ENCODE results near the gene GRM1. TPM values are rescaled to one million over a fixed set of nuclear protein-coding genes. Genes with fewer than 3 reads are reported as not detected.

The GRM1 gene
- total and polyA plus RNA-seq, 2 of the 4 experiments (the other 2 are of a cell fraction) = not detected

DNA sequence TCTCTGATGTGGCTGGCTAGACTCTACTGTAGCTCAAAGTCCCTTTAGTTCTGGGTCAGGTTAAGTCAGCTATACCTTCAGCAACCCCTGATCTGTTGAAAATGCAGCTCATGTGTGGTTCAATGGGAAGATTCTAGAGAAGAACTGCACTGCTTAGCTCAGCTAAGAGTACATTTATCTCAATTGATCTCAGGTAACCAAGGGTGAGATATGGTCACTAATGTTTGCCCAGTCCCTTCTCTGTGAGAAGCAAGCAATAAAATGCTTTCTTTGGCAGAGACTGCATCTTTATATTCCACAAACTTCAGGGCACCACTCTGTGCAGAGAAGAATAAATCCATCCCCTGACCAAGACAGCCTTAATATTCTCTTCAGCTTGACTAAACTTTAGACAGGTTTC is 274.1 kb downstream of the GRM1 start:
- no peak overlapping the region for H2AK5ac ChIP-seq (ENCODE audit: low read depth, low read length)
- no peak overlapping the region for H3K4me2 ChIP-seq (ENCODE audit: low read depth, low read length)
- dilution Hi-C loops (cut with HindIII; ENCODE audit: low sequenced_read_pairs, unreplicated experiment) (no loop called here), intact Hi-C loops (cut with micrococcal nuclease) (no loop called here), in situ Hi-C loops (cut with MboI; ENCODE audit: low sequenced_read_pairs) (no loop called here)
- no peak overlapping the region for H2BK5ac ChIP-seq (ENCODE audit: low read depth, low read length, poor library complexity, severe bottlenecking)
- ChIA-PET POLR2A (ENCODE audit: unreplicated experiment) (no interaction called here), CTCF (no interaction called here)
- H3K36me3 ChIP-seq (ENCODE audit: control insufficient read depth, insufficient read depth, low read length) = no peaks in the 10 kb centered on the region
- H3K79me1 ChIP-seq (ENCODE audit: low read depth in 1 of 2, low read length in 2 of 2) = no peaks in the 10 kb centered on the region
- H3K9ac ChIP-seq (ENCODE audit: low read depth, low read length) = no peak overlapping the region
- no TSS peak for BruUV-seq (replicated peaks)
- H3K4me1 ChIP-seq (ENCODE audit: control insufficient read depth, insufficient read depth, low read length) = no peaks in the 10 kb centered on the region
- no peak overlapping the region for H3K18ac ChIP-seq (ENCODE audit: low read depth, low read length)
- no peak overlapping the region for H2BK120ac ChIP-seq (ENCODE audit: low read depth, low read length)
- H4K20me1 ChIP-seq (ENCODE audit: insufficient read depth, low read length) = no peaks in the 10 kb centered on the region
- H3K56ac ChIP-seq (ENCODE audit: extremely low read depth, insufficient read depth, low read length) = no peak overlapping the region
- no peak overlapping the region for H2BK15ac ChIP-seq (ENCODE audit: low read depth, low read length)
- no peak overlapping the region for H3K27ac ChIP-seq (ENCODE audit: insufficient read depth, low read length)
- H2BK20ac ChIP-seq (ENCODE audit: low read depth, low read length) = no peak overlapping the region
- H4K91ac ChIP-seq (ENCODE audit: insufficient read depth, low read depth, low read length) = no peak overlapping the region
- H4K8ac ChIP-seq (ENCODE audit: low read depth in 2 of 2, low read length in 2 of 2) = no peak overlapping the region
- no peak overlapping the region for H3K4ac ChIP-seq (ENCODE audit: low read depth, low read length)
- no peak overlapping the region for H3K23ac ChIP-seq (ENCODE audit: low read depth, low read length)
- H2AFZ ChIP-seq (replicated peaks; ENCODE audit: low read length, poor library complexity) = no peak overlapping the region
- H2AK9ac ChIP-seq (replicated peaks; ENCODE audit: low read depth, low read length, poor library complexity) = no peak overlapping the region
- no peak overlapping the region for H3K14ac ChIP-seq (replicated peaks; ENCODE audit: low read depth, low read length)
- ATAC-seq (ENCODE audit: low read depth) (no peak), DNase-seq (no peak)
- no peaks in the 10 kb centered on the region for H3K27me3 ChIP-seq (ENCODE audit: control insufficient read depth, insufficient read depth, low read length)
- H4K5ac ChIP-seq (ENCODE audit: low read depth, low read length) = no peak overlapping the region
- H3K4me3 ChIP-seq (ENCODE audit: insufficient read depth, low read depth, low read length) = no peak overlapping the region
- no peaks in the 10 kb centered on the region for H3K9me1 ChIP-seq (ENCODE audit: insufficient read depth, low read length)
- no peak for TF ChIP-seq CEBPB (IDR thresholded peaks at IDR 0.05; ENCODE audit: low read depth, low read length)
- no peaks in the 10 kb centered on the region for H3K9me3 ChIP-seq (ENCODE audit: control insufficient read depth, insufficient read depth, low read length)

Data from IMR-90 (cell line).